Hepatocyte (in vitro differentiated cells): ENCODE results near the gene LDLRAD4. TPM values are rescaled to one million over a fixed set of nuclear protein-coding genes. Genes with fewer than 3 reads are reported as not detected.

ENCODE experiments used
- DNase-seq: peaks from one replicate; pipeline ENCODE4 v3.0.0-alpha.2; 2016; ENCODE audit warnings: low spot score
- H2AFZ ChIP-seq: fragments of 200-600 bp; sonication (generic); 2 replicates; pipeline ENCODE4 v1.6.0; 2016; ENCODE audit warnings: antibody characterized with exemption, mild to moderate bottlenecking
- H3K27ac ChIP-seq: fragments of 200-600 bp; sonication (generic); 2 replicates; pipeline ENCODE4 v1.5.1; 2016; ENCODE audit warnings: mild to moderate bottlenecking
- H3K27me3 ChIP-seq: fragments of 200-600 bp; sonication (generic); 2 replicates; pipeline ENCODE4 v1.6.1; 2016
- H3K36me3 ChIP-seq: fragments of 200-600 bp; sonication (generic); replicated peaks from 2 replicates; pipeline ENCODE4 v1.5.1; 2016; ENCODE audit warnings: low read depth; ENCODE audit not compliant: insufficient read depth
- H3K4me1 ChIP-seq: fragments of 200-600 bp; sonication (generic); 2 replicates; pipeline ENCODE4 v1.5.1; 2016; ENCODE audit warnings: mild to moderate bottlenecking, moderate library complexity; ENCODE audit not compliant: insufficient read depth
- H3K4me2 ChIP-seq: fragments of 200-600 bp; sonication (generic); 2 replicates; pipeline ENCODE4 v1.6.0; 2016
- H3K4me3 ChIP-seq: fragments of 200-600 bp; sonication (generic); 2 replicates; pipeline ENCODE4 v1.5.1; 2016; ENCODE audit warnings: mild to moderate bottlenecking
- H3K79me2 ChIP-seq: fragments of 200-600 bp; sonication (generic); 2 replicates; pipeline ENCODE4 v1.6.0; 2017; ENCODE audit warnings: mild to moderate bottlenecking
- H3K9me2 ChIP-seq: fragments of 200-600 bp; sonication (generic); replicated peaks from 2 replicates; pipeline ENCODE4 v1.6.0; 2017; ENCODE audit warnings: mild to moderate bottlenecking; ENCODE audit not compliant: insufficient read depth
- H3K9me3 ChIP-seq: fragments of 200-600 bp; sonication (generic); 2 replicates; pipeline ENCODE4 v1.5.1; 2016; ENCODE audit warnings: low read depth, mild to moderate bottlenecking
- H4K20me1 ChIP-seq: fragments of 200-600 bp; sonication (generic); 2 replicates; pipeline ENCODE4 v1.6.0; 2016; ENCODE audit warnings: mild to moderate bottlenecking; ENCODE audit not compliant: insufficient read depth, poor library complexity, severe bottlenecking
- CTCF ChIP-seq: fragments of 200-600 bp; sonication (generic); IDR thresholded peaks from 2 replicates; pipeline ENCODE4 v1.5.1; 2016; ENCODE audit warnings: antibody characterized with exemption, mild to moderate bottlenecking; ENCODE audit not compliant: poor library complexity
- EZH2 ChIP-seq: fragments of 200-600 bp; sonication (generic); IDR thresholded peaks from 2 replicates; pipeline ENCODE4 v1.6.1; 2016; ENCODE audit warnings: antibody characterized with exemption, mild to moderate bottlenecking, borderline replicate concordance
- EZH2phosphoT487 ChIP-seq: fragments of 200-600 bp; sonication (generic); IDR thresholded peaks from one replicate; pipeline ENCODE4 v1.6.1; 2018; ENCODE audit warnings: antibody characterized with exemption, mild to moderate bottlenecking, low read depth, moderate library complexity; ENCODE audit not compliant: unreplicated experiment, severe bottlenecking
- WGBS: methylation state at CpG from one replicate; pipeline ENCODE4 v1.1.6; 2016; ENCODE audit warnings: low lambda C conversion rate; ENCODE audit errors: missing lambda C conversion rate; 5-methylcytosine and 5-hydroxymethylcytosine counted together
- polyA plus RNA-seq: library from polyadenylated mRNA; unstranded; fragments of >200 nt; fragmentation: Nextera tagmentation; extraction: Ambion mirVana; gene quantifications from 2 replicates; pipeline ENCODE4 v1.2.1, GENCODE V29; 2016
- total RNA-seq: library from RNA; depleted of rRNA; stranded (reverse); fragments of >200 nt; gene quantifications from 2 replicates; pipeline ENCODE4 v1.2.3, GENCODE V29; 2014

Gene LDLRAD4
- total and polyA plus RNA-seq, 2 experiments from 2014 or later: 15.1 to 29.0 TPM

GRCh38 chr18:13382366-13382953, 163.9 kb downstream of the LDLRAD4 start:
- H2AFZ ChIP-seq: no peak overlapping the region
- no peaks in the 10 kb centered on the region for H3K9me3 ChIP-seq
- no peaks in the 10 kb centered on the region for H3K27me3 ChIP-seq
- H3K79me2 ChIP-seq: no peaks in the 10 kb centered on the region
- TF ChIP-seq EZH2 (no peak), CTCF (no peak), EZH2phosphoT487 (no peak)
- H3K36me3 ChIP-seq: no peaks in the 10 kb centered on the region
- no peaks in the 10 kb centered on the region for H3K4me1 ChIP-seq
- H3K4me2 ChIP-seq: no peak overlapping the region
- no peak for DNase-seq
- H3K4me3 ChIP-seq: no peak overlapping the region
- WGBS: 95% methylated on average over 9 of the region's 9 CpGs
- H3K27ac ChIP-seq: peak overlapping the region; percentile 45
- no peaks in the 10 kb centered on the region for H4K20me1 ChIP-seq
- H3K9me2 ChIP-seq: no peaks in the 10 kb centered on the region

- DNase-seq: no peak
- TF ChIP-seq CTCF (no peak), EZH2 (no peak), EZH2phosphoT487 (no peak)
- no peaks in the 10 kb centered on the region for H3K36me3 ChIP-seq
- no peak overlapping the region for H3K4me3 ChIP-seq
- no peaks in the 10 kb centered on the region for H3K79me2 ChIP-seq
- H3K9me2 ChIP-seq: no peaks in the 10 kb centered on the region
- H4K20me1 ChIP-seq: no peaks in the 10 kb centered on the region
- H2AFZ ChIP-seq: no peak overlapping the region
- H3K4me2 ChIP-seq: no peak overlapping the region
- WGBS: 87% methylated on average over 19 of the region's 19 CpGs
- no peak overlapping the region for H3K27ac ChIP-seq
- H3K9me3 ChIP-seq: no peaks in the 10 kb centered on the region
- H3K4me1 ChIP-seq: peaks cover 3% of the 10 kb centered on the region
- H3K27me3 ChIP-seq: no peaks in the 10 kb centered on the region
Observed at GRCh38 chr18:13382954-13383827, 164.6 kb downstream of the LDLRAD4 start.

GRCh38 chr18:13386891-13387801, 168.6 kb downstream of the LDLRAD4 start:
- WGBS: 98% methylated on average over 36 of the region's 40 CpGs
- H3K36me3 ChIP-seq: no peaks in the 10 kb centered on the region
- no peak overlapping the region for H3K4me2 ChIP-seq
- H3K79me2 ChIP-seq: no peaks in the 10 kb centered on the region
- H3K9me3 ChIP-seq: no peaks in the 10 kb centered on the region
- no peak overlapping the region for H3K4me3 ChIP-seq
- no peaks in the 10 kb centered on the region for H4K20me1 ChIP-seq
- no peak overlapping the region for H2AFZ ChIP-seq
- peaks cover 7% of the 10 kb centered on the region for H3K4me1 ChIP-seq
- no peak overlapping the region for H3K27ac ChIP-seq
- H3K27me3 ChIP-seq: no peaks in the 10 kb centered on the region
- no peak for DNase-seq
- TF ChIP-seq EZH2: no peak
- no peaks in the 10 kb centered on the region for H3K9me2 ChIP-seq
